ENCODE data around the gene CASP7. TPM values are rescaled to one million over a fixed set of nuclear protein-coding genes. Genes with fewer than 3 reads are reported as not detected.

Gene CASP7
- total RNA-seq (10 to 100 TPM; 34.0 to 39.1 TPM), polyA plus RNA-seq (ENCODE audit: insufficient read length in 6 of 6) (10 to 100 TPM; 37.9 to 50.5 (median 47.1) TPM)
- long read RNA-seq, donor 1, transcript CASP7-211 (7 exons, 2,467 nt): minor isoform, 5 of 17 reads
- long read RNA-seq, donor 1, transcript CASP7-203 (7 exons, 2,377 nt): major isoform, 11 of 17 reads
- long read RNA-seq, donor 1, partial matches to known transcripts: 0 of 17 reads
- long read RNA-seq, donor 1, other reads (novel, unspliced or antisense): 0 of 17 reads
- long read RNA-seq, donor 2, transcript CASP7-203 (7 exons, 2,377 nt): major isoform, 8 of 15 reads
- long read RNA-seq, donor 2, transcript CASP7-211 (7 exons, 2,467 nt): minor isoform, 5 of 15 reads
- long read RNA-seq, donor 2, partial matches to known transcripts: 0 of 15 reads
- long read RNA-seq, donor 2, other reads (novel, unspliced or antisense): 0 of 15 reads
- long read RNA-seq, donor 3, transcript CASP7-203 (7 exons, 2,377 nt): minor isoform, 7 of 17 reads
- long read RNA-seq, donor 3, transcript CASP7-211 (7 exons, 2,467 nt): major isoform, 9 of 17 reads
- long read RNA-seq, donor 3, partial matches to known transcripts: 0 of 17 reads
- long read RNA-seq, donor 3, other reads (novel, unspliced or antisense): 0 of 17 reads
- long read RNA-seq, donor 4, transcript CASP7-203 (7 exons, 2,377 nt): major isoform, 8 of 12 reads
- long read RNA-seq, donor 4, partial matches to known transcripts: 1 of 12 reads
- long read RNA-seq, donor 4, other reads (novel, unspliced or antisense): 2 of 12 reads
- long read RNA-seq, donor 5, transcript CASP7-211 (7 exons, 2,467 nt): major isoform, 5 of 11 reads
- long read RNA-seq, donor 5, transcript CASP7-203 (7 exons, 2,377 nt): major isoform, 5 of 11 reads
- long read RNA-seq, donor 5, partial matches to known transcripts: 0 of 11 reads
- long read RNA-seq, donor 5, other reads (novel, unspliced or antisense): 0 of 11 reads
- long read RNA-seq, donor 6, transcript CASP7-211 (7 exons, 2,467 nt): minor isoform, 7 of 19 reads
- long read RNA-seq, donor 6, transcript CASP7-203 (7 exons, 2,377 nt): major isoform, 10 of 19 reads
- long read RNA-seq, donor 6, partial matches to known transcripts: 0 of 19 reads
- long read RNA-seq, donor 6, other reads (novel, unspliced or antisense): 0 of 19 reads
- long read RNA-seq, donor 7, transcript CASP7-203 (7 exons, 2,377 nt): major isoform, 5 of 9 reads
- long read RNA-seq, donor 7, partial matches to known transcripts: 0 of 9 reads
- long read RNA-seq, donor 7, other reads (novel, unspliced or antisense): 0 of 9 reads
- long read RNA-seq, donor 8, partial matches to known transcripts: 0 of 6 reads
- long read RNA-seq, donor 8, other reads (novel, unspliced or antisense): 0 of 6 reads
- long read RNA-seq, donor 9: 0 reads
- long read RNA-seq, donor 10, partial matches to known transcripts: 0 of 5 reads
- long read RNA-seq, donor 10, other reads (novel, unspliced or antisense): 0 of 5 reads
- long read RNA-seq, donor 11, partial matches to known transcripts: 0 of 4 reads
- long read RNA-seq, donor 11, other reads (novel, unspliced or antisense): 0 of 4 reads
- long read RNA-seq, donor 12, transcript CASP7-203 (7 exons, 2,377 nt): major isoform, 8 of 13 reads
- long read RNA-seq, donor 12, partial matches to known transcripts: 0 of 13 reads
- long read RNA-seq, donor 12, other reads (novel, unspliced or antisense): 0 of 13 reads

GRCh38 chr10:113679463-113680189, at the start of gene CASP7:
CASP7 (plus strand) TSS chr10:113679912; CDS start chr10:113697494, 17,582 bp downstream.
- Histone ChIP-seq H3K4me1 (peaks cover 0 to 33% of the 10 kb centered on the region in 2 donors), H3K27me3 (no peaks in the 10 kb centered on the region), H3K9me3 (peaks cover 0 to 2% of the 10 kb centered on the region in 2 donors), H3K4me3 (peak within 1 kb of the TSS; percentile 89 to 93), H3K36me3 (no peaks in the 10 kb centered on the region), H3K27ac (peak within 1 kb of the TSS; percentile 98 to 99)
- intact Hi-C loops (cut with DNase I): no loop called here
- DNase-seq: peak; percentile 89 to 92 (median 91)
- TF ChIP-seq CTCF (IDR thresholded peaks at IDR 0.05): no peak
- peak; percentile 94 for ATAC-seq

GRCh38 chr10:113630929-113631533, 48.7 kb upstream of the CASP7 start:
- no peak for ATAC-seq
- intact Hi-C loops (cut with DNase I): no loop called here

DNA sequence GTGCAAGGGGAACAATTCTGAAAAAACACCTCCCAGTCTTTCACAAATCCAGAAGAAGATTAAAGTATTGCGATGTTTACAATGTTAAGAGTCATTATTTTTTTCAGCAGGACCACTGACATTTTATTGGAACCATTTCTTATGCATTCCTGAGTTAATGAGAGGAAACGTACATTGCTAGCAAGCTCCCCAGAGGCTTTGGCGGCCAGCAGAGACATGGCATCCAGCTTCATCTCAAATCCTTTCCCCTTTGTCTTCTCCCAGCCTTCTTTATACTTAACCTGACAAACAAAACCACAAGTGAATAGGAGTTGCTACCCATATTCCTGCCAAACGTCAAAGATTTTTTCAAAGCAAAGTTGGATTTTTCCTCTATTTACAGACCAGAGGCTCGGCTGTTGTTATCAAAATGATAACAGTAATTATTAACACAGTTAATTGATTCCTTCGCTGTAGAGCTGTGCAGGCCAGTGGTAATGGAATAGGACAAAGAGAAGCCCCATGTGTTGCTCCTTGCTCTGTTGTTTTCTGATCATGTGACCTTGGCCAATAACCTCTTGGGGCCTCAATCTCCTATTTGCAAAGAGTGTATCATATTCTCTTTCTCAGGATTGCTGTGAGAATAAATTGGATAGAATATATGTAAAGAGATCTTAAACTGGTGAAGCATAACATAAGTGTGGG, 47.9 kb upstream of the CASP7 start:
- Histone ChIP-seq H3K4me1 (no peaks in the 10 kb centered on the region), H3K9me3 (peaks cover 0 to 4% of the 10 kb centered on the region in 2 donors), H3K36me3 (no peaks in the 10 kb centered on the region), H3K27ac (no peak overlapping the region), H3K27me3 (no peaks in the 10 kb centered on the region), H3K4me3 (no peak overlapping the region)
- TF ChIP-seq CTCF (IDR thresholded peaks at IDR 0.05): no peak
- no peak for DNase-seq
- ATAC-seq: no peak
- intact Hi-C loops (cut with DNase I): no loop called here

More at GRCh38 chr10:113630929-113631533, 48.7 kb upstream of the CASP7 start:
- DNase-seq: no peak
- no peak overlapping the region for H3K4me3 ChIP-seq
- peaks cover 0 to 4% of the 10 kb centered on the region in 2 donors for H3K9me3 ChIP-seq
- no peaks in the 10 kb centered on the region for H3K4me1 ChIP-seq
- no peak for TF ChIP-seq CTCF (IDR thresholded peaks at IDR 0.05)
- no peaks in the 10 kb centered on the region for H3K36me3 ChIP-seq
- no peaks in the 10 kb centered on the region for H3K27me3 ChIP-seq
- H3K27ac ChIP-seq: no peak overlapping the region

All from left lung (tissue), 14 donors.